G401 (cell line): ENCODE data around the gene MIDN. TPM values are rescaled to one million over a fixed set of nuclear protein-coding genes. Genes with fewer than 3 reads are reported as not detected.

ENCODE experiments used
- DNase-seq: peaks from one replicate; pipeline ENCODE4 v3.0.0-alpha.2; 2015; ENCODE audit warnings: low spot score
- in situ Hi-C: cut with HindIII; loops from 2 replicates; pipeline ENCODE4 v1.10.0; 2016; ENCODE audit warnings: low sequenced_read_pairs, mixed read lengths
- total RNA-seq: library from RNA; depleted of rRNA; stranded (reverse); fragments of >200 nt; shearing (Covaris generic); gene quantifications from 2 replicates; pipeline ENCODE4 v1.2.3, GENCODE V29; 2014

MIDN gene
- total RNA-seq, 1 experiment from 2014 or later = 14.0 TPM

GRCh38 chr19:1254530-1255185 lies 6.3 kb downstream of the MIDN start:
- DNase-seq = no peak
- in situ Hi-C loops = no loop called here

GRCh38 chr19:1255186-1256161 lies 7.1 kb downstream of the MIDN start:
- no peak for DNase-seq
- in situ Hi-C loops = no loop called here

DNA sequence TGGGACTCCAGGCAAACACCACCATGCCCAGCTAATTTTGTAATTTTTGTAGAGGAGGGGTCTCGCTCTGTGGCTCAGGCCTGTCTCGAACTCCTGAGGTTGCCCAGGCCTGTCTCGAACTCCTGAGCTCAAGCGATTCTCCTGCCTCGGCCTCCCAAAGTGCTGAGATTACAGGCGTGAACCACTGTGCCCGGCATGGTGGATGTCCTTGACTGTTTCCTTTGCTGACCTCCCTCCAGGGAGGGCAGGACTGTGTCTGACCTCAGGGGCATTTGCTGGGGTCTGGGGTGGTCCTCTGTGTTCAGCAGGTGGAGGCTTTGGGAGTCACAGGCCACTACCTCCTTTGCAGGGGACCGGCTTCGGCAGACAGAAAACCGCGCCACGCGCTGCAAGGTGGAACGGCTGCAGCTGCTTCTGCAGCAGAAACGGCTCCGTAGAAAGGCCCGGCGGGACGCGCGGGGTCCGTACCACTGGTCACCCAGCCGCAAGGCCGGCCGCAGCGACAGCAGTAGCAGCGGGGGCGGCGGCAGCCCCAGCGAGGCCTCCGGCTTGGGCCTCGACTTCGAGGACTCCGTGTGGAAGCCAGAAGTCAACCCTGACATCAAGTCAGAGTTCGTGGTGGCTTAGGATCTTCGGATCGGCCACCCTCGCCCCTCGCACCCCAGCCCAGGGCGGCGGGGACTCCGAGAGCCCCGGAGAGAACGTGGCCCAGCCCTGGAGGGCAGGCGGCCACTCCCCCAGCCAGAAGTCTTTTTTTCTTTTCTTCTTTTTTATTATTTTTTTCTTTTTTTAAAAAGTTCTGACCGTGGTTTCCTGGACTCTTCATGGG lies 8.5 kb downstream of the MIDN start:
- in situ Hi-C loops = no loop called here
- DNase-seq = no peak

- in situ Hi-C loops = no loop called here
- peak; percentile 40 for DNase-seq
Measured at GRCh38 chr19:1257475-1258162, 9.2 kb downstream of the MIDN start.

DNA sequence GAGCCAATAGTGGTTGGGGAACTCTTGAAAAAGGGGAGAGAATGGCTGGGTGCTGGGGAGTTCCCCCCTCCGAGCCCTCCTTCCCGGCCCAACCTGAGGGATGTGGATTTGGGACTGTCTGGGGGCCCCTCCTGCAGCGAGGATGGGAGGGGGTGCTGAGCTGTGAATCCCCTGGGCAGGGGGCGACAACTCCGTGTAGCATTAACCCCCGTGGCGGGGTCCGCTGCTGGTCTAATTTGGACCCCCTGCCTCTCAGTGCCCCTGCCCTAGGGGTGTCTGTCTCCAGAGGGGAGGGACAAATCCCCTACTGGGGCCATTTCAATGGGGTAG lies 9.7 kb downstream of the MIDN start:
- in situ Hi-C loops = no loop called here
- no peak for DNase-seq

DNA sequence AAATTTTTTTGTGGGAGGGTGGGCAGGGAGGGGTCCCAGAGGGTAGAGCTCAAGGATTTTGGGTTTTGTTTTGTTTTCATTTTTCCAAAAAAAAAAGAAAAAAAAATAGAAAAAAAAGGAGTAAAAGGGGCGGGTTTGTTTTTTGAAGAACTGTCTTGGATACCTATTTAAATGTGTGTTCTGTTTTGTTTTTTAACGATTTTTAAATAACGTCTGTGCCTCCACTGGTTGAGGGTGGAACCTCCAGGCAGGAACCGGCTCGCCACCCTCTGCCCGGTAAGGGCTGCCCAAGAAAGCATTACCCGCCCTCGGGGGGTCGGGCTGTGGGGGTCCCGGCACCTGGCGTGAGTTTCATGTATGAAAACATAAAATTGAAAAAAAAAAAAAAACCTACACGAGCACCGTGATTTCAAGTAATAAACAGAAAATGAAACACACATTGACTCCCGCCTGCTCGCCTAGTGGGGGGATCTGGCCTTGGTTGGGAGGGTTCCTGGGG lies 10.4 kb downstream of the MIDN start:
- peak; percentile 15 for DNase-seq
- in situ Hi-C loops = no loop called here

DNA sequence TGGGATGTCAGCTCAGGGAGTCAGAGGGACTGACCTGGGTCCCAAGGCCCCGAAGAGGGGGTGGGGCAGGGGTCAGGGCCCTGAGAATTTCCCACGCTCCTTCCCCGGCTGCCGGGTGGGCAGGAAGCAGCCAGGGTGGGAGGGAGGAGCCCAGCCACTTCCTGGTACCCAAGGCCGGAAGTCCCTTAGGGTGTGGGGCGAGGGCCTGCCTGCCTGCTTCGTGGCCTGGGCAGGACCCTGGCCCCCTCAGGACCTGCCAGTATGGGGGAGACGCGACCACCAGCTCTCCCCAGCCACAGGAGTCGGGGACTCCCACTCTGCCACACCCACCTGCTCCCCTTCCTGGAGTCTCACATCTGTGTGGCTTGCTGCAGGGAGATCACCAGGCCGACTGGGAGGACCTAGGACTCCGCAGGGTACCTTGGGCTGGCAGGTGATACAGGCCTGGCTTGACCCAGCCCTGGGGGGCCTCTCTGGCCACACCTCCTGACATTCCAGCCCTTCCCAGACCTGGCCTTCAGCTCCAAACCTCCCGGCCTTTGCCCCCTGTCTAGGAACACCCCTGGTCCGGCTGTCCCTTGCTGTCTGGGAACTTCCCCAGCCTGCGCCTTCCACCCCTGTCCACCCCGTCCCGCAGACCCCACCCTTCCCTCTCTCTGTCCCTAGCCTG lies 11.0 kb downstream of the MIDN start:
- in situ Hi-C loops = no loop called here
- DNase-seq = peak; percentile 42

- in situ Hi-C loops = no loop called here
- DNase-seq = peak; percentile 13
Measured at GRCh38 chr19:1259876-1260748, 11.7 kb downstream of the MIDN start.

DNA sequence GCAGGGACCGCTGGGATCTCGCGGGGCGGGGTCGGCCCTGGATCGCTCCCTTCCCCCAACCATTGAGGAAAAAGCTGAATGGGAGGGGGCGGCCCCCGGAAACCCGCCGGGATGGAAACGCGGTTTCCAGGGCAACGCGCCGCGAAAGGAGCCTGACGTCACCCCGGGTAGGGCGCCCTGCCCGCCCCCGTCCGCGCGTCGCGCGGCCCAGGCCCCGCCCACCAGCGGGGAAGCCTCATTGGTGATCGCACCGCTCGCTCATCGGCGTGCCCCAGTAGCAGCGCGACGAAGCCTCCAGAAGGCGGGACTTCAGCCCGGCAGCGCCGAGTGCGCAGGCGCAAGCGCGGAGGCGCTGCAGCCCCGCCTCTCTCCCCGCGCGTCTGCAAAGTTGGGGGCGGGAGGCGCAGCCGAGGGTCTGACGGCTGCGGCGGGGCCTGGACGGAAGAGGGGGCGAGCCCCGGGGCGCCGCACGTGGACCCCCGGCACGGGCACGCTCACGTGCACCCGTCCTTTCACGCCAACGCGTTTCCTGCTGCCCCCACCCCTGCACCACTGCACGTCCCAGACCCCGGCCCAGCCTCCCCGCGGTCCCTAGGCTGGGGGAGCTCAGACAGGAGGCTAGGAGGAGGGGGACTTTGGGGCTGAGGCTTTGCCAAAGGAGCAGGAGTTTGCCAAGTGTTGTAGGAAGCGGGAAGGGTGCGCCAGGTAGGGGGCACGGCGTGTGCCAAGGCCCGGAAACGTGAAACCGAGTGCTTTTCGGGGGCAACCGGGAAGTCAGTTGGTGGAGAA lies 12.6 kb downstream of the MIDN start:
- peak; percentile 95 for DNase-seq
- in situ Hi-C loops = no loop called here

DNA sequence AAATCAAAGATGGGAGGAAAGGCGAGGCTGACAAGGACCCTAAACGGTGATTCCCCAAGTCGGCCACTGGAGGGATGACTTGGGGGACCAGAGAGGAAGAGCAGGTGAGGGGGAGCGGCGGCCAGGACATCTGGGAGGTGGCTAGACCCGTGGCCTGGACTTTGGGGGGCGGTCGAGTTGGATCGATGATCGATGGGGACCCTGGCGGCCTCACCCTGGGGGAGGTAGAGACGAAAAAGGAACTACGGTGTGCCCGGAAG lies 13.1 kb downstream of the MIDN start:
- in situ Hi-C loops = no loop called here

DNA sequence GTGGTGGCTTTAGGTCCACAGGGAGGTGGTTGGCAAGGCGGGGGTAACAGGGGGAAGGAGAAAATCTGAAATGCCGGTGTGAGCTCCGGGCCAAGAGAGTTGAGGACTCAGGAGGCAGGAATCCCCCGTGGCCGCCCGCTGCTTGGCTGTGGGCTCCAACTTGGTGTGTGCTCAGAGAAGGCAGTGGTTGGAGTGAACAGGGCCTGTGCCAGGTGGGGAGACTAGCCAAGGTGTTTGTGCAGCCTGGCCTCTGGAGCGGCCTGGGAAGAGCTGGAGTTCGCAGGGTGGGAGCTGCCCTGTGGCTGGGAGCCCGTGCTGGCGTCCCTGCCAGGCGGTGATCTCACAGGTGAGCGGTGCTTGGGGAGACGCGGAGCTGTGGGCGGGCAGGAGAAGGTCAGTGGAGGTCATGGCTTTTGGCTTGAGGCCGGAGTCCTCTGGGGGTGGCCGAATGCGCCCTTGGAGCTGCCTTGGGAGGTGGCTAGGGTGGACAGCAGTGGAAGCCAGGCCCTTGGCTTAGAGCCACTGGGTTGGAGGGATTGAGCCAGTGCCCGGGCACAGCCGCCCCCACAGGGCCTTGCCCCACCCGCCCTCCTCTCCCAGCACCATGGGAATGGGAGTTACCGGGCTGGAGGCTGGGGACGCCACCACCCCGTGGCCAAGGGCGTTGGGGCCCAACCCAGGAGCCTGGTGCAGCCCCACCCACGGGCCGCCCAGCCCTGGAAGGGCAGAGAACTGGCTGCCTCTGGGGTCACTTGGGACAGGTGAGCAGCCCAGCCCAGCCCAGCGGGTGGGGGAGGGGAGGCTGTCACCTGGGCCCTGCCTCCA lies 13.6 kb downstream of the MIDN start:
- peak; percentile 73 for DNase-seq
- in situ Hi-C loops = no loop called here

More for the DNA sequence above, 13.1 kb downstream of the MIDN start:
- DNase-seq = no peak

GRCh38 chr19:1262623-1263123 lies 14.3 kb downstream of the MIDN start:
- DNase-seq = peak; percentile 25
- in situ Hi-C loops = no loop called here

DNA sequence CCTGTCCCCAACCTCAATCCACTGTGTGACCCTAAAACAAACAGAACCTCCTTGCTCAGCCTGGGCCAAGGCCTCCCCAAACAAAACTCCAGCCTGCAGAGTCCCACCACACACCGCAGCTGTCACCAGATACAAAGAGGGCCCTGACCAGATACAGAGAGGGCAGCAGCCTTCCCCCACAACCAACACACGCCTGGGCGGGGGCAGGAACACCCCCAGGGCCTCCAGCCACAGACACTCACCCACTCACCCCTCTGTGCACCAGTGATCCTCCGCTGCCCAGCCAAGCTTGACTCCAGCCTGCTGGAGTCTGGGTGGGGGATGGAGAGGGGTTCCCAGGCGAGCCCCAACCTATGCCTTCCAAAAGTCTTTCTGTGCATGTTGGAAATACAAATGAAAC lies 14.8 kb downstream of the MIDN start:
- no peak for DNase-seq
- in situ Hi-C loops = no loop called here

DNA sequence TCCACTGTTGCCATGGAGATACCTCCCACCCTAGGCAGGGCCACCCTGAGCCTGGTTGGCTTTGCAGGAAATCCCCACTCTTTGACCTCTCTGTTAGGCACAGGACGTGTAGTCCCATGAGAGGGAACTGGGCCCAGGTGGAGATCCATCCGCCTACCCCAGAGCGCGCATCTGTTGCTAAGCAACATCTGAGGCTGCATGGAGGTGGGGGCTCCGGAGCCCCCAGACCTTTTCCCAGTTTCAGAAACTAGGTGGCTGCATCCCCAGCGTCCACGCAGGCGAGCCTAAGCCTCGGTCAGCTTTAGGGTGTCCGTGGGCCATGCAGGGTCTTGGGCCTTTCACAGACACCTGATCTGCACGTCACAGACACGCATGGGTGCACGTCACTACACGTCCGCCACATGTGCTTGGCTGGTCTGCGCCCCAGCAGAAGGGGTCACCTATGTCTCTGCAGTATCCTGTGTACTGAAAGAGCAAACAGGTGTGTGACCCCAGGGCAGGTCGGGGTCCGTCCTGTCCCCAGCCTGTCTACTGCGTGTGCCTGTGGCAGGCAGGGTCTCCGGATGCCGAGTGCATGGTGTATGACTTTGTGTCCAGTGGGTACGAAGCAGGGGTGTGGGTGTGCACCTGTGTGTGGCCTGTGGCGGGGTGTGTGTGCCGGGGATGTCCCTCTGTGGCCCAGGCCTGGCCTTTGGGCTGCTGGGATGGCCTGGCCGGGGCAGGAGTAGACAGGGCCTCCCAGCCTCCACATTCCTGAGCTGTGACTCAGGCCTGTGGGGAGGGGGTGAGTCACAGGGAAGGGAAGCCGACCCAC lies 16.6 kb downstream of the MIDN start:
- no peak for DNase-seq
- in situ Hi-C loops = no loop called here

- no peak for DNase-seq
- in situ Hi-C loops = no loop called here
Measured at GRCh38 chr19:1265615-1266128, 17.3 kb downstream of the MIDN start.
